Kidney tubule cell (primary cell): Measurements from ENCODE around the gene KIFC3.
"Not testable (repeated sequence)": the region's sequence is repeated elsewhere in the genome, so short reads cannot be mapped to it uniquely, and the experiment has no call there.

Experiments
- DNase-seq: peaks from one replicate; pipeline ENCODE4 v3.0.0-alpha.2; 2018; ENCODE audit warnings: low spot score

Gene KIFC3, protein sequence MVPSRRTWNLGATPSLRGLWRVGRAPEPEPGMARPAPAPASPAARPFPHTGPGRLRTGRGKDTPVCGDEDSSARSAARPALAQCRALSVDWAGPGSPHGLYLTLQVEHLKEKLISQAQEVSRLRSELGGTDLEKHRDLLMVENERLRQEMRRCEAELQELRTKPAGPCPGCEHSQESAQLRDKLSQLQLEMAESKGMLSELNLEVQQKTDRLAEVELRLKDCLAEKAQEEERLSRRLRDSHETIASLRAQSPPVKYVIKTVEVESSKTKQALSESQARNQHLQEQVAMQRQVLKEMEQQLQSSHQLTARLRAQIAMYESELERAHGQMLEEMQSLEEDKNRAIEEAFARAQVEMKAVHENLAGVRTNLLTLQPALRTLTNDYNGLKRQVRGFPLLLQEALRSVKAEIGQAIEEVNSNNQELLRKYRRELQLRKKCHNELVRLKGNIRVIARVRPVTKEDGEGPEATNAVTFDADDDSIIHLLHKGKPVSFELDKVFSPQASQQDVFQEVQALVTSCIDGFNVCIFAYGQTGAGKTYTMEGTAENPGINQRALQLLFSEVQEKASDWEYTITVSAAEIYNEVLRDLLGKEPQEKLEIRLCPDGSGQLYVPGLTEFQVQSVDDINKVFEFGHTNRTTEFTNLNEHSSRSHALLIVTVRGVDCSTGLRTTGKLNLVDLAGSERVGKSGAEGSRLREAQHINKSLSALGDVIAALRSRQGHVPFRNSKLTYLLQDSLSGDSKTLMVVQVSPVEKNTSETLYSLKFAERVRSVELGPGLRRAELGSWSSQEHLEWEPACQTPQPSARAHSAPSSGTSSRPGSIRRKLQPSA

DNA sequence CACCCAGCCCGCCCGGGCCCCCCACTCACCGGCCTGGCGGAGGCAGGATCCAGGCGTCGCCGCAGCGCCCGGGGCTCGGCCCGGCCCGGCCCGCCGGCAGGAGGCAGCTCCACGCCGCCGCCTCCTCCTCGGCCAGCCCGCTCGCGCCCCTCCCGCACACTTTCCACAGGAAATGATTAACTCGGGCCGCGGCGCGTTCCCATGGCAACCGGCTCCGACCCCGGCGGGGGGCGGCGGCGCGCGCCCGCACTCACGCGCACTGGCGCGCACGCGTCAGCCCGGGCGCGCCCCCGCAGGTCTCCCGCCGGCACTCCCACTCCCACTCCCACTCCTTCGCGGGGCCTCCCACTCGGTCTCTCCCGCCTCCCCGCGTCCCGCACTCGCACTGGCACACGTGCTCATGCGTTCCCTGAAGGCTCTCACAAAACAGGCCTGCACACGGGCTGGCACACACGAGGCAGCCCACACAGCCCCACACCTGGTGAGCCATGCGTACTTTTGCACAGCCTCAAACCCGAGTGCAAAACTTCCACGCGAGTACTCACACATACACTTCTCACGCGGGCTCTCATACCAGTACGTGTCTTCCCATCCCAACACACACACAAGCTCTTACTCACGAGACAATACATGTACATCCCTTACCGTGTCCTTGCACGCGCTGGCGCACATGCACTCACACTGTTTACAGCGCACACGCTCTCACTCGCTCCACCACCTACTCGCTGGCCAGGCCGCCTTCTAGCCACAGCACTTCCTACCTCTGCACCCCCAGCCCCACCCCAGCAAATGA lies at the start of gene KIFC3:
TSS of gene KIFC3 (minus strand) at position 151 of the 793 bp plus-strand sequence. CDS start 4,248 bp downstream, outside the sequence.
- peak; percentile 80 for DNase-seq

DNA sequence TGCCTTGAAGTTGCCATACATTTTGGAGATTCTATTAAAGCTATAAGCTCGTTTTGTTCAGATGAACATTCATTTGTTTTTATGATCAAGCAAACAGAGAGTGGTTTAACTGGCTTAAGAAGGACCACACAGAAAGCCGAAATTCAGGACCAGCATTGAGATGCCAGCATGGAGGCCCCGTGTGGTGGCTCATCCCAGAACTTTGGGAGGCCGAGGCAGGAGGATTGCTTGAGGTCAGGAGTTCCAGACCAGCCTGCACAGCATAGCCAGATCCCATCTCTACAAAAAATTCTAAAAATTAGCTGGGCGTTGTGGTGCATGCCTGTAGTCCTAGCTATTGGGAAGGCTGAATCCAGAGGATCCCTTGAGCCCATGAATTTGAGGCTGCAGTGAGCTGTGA lies 45.9 kb upstream of the KIFC3 start:
- DNase-seq, result no peak

DNA sequence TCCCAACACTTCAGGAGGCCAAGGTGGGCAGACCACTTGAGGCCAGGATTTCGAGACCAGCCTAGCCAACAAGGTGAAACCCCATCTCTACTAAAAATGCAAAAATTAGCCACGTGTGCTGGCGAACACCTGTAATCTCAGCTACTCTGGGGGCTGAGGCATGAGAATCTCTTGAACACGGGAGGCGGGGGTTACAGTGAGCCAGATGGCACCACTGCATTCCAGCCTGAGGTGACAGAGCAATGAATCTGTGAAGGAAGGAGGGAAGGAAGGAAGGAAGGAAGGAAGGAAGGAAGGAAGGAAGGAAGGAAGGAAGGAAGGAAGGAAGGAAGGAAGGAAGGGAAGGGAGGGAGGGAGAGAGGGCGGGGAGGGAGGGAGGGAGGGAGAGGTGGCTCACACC lies 44.6 kb upstream of the KIFC3 start:
- not testable (repeated sequence) for DNase-seq

DNA sequence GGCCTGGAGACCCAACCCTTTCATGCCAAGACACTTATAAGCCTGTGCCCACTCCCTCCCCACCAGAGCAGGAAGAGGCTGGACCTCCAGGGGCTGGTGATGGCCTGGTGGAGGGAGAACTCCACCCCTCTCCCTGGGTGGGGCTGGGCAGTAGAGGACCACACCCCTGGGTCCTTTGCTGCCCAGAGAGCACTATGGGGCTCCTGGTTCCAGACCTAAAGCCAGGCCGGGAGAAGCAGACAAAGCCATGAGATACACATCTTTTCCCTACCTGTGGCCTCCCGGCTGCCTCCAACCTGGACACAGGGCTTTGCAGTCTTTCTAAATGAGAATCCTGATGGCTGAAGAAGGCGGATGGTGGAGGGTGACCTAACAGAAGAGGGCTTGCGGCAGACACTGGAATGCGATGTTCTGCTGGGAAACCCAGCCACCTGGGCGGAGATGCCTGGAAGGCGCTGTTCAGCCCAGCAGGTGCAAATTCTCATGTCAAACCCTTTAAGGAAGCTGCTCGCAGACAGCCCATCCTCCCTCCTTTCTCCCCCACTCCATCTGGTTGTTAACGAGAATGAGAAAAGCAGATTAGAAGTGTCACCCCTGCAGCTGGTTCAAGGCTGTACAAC lies 43.9 kb upstream of the KIFC3 start:
- peak; percentile 61 for DNase-seq

DNA sequence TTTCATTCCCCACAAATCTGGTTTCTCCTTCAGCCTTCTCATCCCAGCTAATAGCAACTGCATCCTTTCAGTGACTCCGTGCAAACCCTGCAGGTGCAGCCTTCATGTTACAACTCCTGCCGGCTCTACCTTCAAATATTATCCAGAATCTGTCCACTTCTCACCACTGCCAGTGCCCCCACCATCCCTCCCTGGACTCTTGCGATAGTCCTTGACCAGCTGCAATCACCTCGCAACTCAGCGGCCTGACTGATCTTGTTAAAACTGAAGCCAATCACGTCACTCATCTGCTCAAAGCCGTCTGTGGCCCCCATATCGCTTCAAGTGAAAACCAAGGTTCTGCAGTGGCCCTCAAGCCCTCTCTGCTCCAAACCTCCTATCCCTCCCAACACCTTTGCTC lies 42.8 kb upstream of the KIFC3 start:
- DNase-seq, result no peak

DNA sequence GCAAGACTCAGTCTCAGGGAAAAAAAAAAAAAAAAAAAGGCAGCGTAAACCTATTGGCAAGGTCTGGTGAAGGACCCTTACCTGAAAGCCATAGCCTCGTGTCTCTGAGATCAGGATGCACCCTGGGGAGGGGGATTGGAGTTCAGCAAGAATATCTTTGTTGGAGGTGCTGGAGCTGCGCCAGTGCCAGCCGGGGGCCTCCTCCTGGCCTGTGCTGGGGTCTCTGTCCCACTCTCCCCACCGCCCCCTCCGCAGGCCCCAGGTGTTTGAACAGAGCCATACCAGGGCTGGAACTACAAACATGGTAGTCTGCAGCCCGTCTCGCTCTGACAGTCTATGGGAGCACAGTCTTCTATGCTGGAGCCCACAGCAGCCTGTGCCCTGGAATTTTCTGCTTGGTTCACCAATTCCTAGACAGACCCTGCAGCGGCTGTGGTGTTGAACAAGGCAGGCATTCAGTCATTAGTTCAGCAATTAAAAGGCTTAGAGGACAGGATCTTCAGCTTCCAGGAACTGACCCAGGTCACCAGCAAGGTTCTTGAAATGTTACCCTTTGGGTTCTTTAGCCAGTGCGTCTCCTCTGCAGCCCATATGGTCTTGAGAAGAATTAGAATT lies 42.2 kb upstream of the KIFC3 start:
- no peak for DNase-seq

DNA sequence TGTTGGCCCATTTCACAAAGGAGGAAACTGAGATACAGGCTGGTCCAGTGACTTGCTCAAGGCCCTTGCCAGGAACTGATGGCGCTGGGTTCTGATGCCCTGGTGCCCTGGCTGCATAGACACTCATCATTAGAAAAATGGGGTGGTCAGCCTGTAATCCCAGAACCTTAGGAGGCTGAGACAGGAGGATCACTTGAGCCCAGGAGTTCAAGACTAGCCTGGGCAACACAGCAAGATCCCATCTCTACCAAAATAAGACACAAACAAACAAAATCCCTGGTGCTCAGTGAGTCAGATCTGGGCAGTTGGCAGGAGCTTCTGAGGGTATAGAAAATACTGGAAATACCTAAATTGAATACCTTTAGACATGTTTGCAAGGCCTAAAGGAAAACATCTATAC lies 41.1 kb upstream of the KIFC3 start:
- no peak for DNase-seq

DNA sequence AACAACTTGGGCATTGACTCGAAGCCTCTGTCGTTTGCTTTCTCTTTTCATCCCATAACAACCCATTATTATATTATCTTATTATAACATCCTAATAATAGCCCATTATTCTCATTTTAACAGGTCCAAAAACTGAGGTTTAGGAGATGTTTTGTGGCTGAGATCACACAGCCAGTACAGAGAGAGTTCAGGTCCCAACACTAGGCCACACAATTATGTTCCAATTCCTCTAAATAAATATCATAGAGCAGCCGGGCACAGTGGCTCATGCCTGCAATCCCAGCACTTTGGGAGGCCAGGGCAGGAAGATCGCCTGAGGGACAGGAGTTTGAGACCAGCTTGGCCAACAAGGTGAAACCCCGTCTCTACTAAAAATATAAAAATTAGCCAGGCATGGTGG lies 40.3 kb upstream of the KIFC3 start:
- peak; percentile 69 for DNase-seq

DNA sequence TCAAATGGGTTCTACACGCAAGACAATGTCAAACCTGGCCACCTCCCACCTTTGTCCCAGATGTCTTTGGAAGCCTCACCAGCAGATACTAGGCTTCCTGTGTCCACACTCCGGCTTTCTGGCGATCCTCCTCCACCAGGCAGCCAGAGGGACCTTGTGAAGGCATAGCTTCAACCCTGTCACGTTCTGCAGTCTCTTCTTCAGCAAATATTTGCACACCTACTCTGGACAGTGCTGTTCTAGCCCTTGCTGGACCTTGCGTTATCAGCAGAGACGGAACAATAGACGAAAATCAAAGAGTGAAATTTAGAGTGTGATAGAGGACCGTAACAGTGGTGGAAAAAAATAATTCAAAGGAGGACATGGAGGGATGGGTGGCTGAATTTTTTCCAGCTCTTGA lies 38.5 kb upstream of the KIFC3 start:
- no peak for DNase-seq

DNA sequence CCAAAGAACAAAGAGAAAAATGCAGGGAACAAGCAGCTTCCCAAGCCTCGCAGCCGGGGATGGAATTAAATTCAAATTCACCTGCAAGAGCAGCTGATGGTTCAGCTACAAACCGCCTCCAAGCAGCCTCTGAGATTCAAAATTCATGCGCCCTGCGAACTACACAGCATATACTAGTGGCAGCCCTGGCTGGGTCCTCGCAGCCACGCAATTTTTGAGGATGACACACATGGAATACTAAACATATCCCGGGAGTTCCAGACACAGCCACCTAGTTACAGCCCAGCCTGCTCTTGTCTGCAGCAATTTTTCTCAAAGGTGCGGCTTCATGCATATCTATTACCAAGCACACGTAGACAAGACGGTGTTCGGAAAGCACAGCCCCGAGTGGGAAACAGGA lies 35.9 kb upstream of the KIFC3 start:
- DNase-seq, result peak; percentile 52

DNA sequence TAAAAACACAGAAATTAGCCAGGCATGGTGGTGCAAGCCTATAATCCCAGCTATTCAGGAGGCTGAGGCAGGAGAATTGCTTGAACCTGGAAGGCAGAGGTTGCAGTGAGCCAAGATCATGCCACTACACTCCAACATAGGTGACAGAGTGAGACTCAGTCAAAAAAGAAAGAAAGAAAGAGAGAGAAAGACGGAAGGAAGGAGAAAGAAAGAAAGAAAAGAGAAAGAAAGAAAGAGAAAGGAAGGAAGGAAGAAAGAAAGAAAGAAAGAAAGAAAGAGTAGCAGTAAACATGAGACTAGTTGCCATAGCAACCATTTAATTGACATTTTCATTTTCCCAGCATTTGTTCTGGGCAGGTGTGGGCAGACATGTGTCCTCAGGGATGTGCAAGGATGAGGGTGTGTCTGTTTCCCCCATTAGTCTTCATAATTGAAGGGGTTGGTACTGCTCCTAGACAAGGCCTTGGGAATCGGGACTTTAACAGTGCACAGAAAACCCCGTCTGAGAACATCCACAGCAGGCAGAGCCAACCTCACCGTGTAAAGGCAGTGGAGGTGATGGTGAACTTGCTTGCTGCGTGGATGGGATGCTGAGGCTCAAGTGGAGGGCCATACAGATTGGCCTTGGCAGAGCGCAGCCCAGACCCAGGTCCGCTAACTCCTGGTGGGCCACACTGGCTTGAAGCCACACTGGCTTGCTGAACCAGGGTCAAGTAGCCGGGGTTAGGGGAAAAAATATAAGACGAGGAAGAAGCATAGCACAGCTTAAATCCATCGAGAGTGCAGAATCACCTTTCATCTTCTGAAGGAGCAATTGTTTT lies 35.2 kb upstream of the KIFC3 start:
- DNase-seq, result no peak

DNA sequence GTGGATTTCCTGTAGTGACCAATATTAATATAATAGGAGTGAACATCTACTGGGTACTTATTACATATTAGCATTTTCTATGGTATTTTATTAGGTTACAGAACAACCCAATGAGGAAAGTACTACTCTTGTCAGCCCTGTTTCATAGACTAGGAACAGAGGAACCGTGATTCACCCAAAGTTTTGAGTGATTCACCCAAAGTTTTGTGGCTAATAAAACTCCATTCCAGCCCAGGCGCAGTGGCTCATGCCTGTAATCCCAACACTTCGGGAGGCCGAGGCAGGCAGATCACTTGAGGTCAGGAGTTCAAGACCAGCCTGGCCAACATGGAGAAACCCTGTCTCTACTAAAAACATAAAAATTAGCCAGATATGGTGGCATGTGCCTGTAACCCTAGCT lies 33.1 kb upstream of the KIFC3 start:
- peak; percentile 72 for DNase-seq

DNA sequence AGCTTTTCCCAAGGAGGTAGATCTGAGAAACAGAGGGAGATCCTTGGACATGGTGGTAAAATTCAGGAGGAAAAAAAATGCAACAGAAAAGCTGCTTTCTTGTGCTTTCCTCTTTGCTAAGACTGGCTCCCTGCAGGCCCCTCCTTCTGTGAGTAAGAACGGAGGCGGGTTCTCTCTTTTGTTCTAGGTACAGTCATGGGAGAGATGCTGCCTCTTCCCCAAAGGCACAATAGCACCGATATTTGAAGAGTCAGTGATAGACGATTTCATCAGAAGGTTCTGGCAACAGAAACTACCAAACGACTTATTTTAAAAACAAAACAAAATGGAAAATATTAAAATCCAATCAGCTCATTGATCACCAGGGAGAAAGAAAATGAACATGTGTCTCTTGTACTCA lies 32.6 kb upstream of the KIFC3 start:
- DNase-seq, result peak; percentile 64

DNA sequence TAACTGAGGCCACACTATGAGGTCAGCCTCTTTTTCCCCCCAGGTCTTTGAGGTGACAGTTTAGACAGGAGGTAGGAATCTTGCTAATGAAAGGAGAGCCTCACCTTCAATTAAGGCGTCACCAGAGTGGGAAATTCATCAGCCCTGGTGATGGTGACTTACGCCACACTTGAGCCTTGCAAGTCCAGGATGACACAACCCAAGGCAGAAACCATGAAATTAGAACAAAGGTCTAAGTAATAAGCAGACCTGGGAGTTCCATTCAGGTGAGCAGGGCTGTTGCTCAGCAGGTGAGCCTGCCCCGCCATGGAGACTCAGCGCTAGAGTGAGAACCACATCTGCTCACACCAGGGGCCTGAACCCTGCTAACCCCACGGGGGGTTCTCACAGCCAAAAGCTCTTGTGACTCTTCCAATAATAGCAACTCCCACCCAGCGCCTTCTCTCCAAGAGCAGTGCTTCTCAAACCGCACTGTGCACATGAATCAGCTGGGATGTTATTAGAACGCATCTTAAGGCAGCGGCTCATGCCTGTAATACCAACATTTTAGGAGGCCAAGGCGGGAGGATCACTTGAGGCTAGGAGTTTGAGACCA lies 28.7 kb upstream of the KIFC3 start:
- DNase-seq, result peak; percentile 82

DNA sequence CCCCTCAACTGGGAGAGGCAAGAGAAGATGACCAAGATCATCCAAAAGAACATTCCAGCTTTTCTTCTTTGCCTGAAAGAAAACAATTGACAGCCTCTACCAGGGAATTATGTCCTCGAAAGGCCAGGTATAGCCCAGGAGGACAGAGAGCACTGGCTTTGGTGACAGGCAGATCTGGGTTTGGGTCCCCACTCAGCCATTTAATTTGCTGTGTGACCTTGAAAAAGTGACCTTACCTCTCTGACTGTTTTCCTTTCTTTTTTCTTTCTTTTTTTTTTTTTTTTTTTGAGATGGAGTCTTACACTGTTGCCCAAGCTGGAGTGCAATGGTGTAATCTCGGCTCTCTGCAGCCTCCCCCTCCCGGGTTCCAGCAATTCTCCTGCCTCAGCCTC lies 27.7 kb upstream of the KIFC3 start:
- DNase-seq, result no peak

DNA sequence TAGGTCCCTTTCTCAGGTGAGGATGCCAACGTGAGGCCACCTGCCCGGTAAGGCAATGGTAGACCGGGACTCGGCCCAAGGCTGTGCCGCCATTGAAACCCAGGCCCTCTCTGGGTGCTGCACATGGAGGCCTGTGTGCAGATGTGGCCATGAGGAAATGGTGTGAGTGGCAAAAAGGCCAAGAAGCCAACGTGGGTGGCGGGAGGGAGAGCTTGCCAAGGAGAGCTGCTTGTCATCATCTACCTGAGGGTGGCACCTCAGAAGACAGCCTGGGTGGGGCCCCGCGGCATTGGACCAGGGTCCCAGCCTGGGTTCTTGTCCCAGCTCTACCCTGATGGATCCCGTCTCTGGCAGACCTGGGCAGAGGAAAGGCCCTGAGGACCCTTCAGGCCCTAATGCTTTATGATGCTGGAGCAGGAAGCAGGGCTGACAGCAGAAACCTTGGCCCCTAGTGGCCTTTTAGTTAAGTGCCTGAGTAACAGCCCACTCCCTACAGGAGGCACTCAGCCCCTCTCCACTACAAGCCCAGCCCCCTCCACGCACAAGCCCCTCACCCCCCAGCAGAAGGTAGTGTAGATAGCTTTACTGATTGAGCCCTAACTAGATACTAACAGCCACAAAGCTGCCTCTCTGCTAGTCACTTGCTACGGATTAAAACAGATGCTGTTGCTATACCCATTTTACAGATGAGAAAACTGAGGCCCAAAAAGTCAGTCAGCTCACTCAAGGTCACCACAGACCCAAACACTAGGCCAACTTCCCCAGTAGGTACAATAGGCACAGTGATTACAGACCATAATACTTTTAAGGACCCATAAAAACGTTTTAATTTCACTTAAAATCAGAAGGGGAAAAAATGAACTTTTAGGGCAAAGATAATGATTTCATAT lies 26.2 kb upstream of the KIFC3 start:
- no peak for DNase-seq

DNA sequence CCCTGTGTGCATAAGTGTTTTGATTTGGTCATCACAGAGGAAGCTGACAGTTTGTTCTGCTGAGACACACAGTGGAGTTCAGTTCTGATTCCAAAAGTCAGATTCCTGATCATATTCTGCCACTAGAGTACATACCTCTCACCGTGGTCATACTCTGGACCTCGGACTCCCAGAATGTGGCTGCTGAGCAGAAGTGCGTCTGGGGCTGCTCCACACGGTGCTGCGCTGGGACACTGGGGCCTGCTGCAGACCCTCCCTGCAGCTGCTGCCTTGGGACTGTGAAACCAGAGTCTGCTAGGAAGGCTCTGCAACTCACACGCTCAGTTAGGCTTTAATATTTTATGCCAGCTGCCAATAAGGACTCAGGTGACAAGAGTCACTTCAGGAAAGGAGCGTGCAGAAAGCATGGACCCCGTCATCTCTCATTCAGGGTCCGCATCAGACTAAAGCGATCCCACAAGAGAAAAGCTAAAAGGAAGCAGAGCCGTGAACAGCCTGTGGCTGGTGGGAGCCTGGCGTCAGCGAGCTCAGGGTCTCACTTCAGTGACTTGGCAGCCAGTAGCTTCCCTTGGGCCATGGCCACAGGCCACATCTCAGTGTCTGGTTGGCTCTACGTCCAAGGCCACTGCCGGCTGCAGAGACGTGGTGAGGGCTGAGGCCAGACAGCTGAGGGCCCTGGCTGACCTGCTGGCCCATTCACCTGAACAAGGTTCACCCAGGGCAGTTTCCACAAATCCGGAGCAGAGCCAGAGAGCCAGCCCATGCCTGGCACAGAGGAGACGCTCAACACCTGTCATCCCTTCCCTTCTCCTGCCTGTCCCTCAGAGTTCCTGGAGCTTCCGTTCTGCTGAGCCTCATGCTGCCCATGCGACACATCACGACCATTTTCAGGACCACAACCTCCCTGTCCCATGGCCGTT lies 24.7 kb upstream of the KIFC3 start:
- peak; percentile 83 for DNase-seq

DNA sequence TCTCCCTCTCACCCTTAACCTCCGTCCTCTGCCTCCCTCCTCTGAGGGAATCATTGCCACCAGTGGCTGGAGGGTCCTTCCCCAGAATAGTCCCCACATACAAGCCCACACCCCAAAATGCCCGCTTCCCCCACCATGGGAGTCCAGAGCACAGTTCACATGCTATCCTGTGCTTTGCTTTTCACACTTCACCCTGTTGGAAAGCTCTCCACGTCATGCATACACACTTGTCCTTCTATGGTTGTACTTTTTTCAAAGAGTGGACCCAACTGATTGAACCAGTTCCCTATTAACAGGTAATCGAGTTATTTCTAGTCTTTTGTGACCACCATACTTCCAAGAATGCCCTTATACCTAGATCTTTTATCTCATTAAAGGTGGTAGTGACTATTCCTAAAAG lies 23.8 kb upstream of the KIFC3 start:
- DNase-seq, result no peak
